ENCODE measurements around the gene AJM1. TPM values are rescaled to one million over a fixed set of nuclear protein-coding genes. Genes with fewer than 3 reads are reported as not detected.
A peak's percentile ranks its signal among the peaks of the same experiment; 100 is the strongest.

AJM1 gene
- total and polyA plus RNA-seq, 9 donors, result 0.48 to 2.4 (median 1.2) TPM; not detected in 1

DNA sequence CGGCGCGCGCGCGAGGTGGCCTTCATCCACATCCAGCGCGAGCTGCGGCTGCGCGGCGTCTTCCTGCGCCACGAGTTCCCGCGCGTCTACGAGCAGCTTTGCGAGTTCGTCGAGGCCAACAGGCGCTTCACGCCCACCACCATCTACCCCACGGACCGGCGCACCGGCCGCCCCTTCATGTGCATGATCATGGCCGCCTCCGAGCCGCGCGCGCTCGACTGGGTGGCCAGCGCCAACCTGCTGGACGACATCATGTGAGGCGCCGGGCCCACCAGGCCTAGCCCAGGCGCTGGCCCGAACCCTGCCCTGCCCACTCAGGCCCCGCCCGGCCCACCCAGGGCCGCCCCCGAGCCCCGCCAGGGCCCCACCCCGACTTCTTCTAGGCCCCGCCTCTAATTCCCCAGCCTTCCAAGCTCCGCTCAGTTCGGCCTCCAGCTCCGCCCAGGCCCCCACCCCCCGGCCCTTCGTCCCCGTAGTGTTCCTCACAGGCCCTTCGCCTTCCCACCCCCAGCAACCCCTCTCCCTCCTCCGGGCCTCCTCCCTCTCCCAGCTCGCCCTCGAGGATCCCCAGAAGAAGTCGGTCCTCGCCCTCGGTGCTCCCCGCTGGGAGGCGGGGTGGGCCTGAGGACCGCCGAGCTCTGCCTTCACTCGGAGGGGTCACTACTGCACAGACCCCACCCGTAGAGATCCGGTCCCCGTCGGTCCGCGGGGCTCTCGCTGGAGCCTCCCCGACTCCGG, 5.0 kb downstream of the AJM1 start:
- H3K36me3 ChIP-seq, result no peaks in the 10 kb centered on the region
- H3K27ac ChIP-seq, result no peak overlapping the region
- H3K4me3 ChIP-seq, result peak overlapping the region; percentile 51
- H3K9me3 ChIP-seq, result no peaks in the 10 kb centered on the region
- peaks cover 14% of the 10 kb centered on the region for H3K27me3 ChIP-seq
- H3K4me1 ChIP-seq (ENCODE audit: insufficient read depth), result peaks cover 18% of the 10 kb centered on the region
- intact Hi-C loops (cut with DNase I), result loop anchor here in 1 of 4 donors (5.0 to 10.0 kb wide), 3 partner anchors 52 to 185 kb away; partner anchors contain the start of genes C8G, CCDC183, FBXW5 and FUT7
- WGBS, 3 donors, result 4 to 6% (median 5%) methylated on average over 45 to 75 of the region's 75 CpGs
- DNase-seq, result no peak
- TF ChIP-seq POLR2A (IDR thresholded peaks at IDR 0.05) (no peak), EP300 (IDR thresholded peaks at IDR 0.05) (no peak)
- TF ChIP-seq, protein P1, sequence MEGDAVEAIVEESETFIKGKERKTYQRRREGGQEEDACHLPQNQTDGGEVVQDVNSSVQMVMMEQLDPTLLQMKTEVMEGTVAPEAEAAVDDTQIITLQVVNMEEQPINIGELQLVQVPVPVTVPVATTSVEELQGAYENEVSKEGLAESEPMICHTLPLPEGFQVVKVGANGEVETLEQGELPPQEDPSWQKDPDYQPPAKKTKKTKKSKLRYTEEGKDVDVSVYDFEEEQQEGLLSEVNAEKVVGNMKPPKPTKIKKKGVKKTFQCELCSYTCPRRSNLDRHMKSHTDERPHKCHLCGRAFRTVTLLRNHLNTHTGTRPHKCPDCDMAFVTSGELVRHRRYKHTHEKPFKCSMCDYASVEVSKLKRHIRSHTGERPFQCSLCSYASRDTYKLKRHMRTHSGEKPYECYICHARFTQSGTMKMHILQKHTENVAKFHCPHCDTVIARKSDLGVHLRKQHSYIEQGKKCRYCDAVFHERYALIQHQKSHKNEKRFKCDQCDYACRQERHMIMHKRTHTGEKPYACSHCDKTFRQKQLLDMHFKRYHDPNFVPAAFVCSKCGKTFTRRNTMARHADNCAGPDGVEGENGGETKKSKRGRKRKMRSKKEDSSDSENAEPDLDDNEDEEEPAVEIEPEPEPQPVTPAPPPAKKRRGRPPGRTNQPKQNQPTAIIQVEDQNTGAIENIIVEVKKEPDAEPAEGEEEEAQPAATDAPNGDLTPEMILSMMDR (IDR thresholded peaks at IDR 0.05), result no peak

DNA sequence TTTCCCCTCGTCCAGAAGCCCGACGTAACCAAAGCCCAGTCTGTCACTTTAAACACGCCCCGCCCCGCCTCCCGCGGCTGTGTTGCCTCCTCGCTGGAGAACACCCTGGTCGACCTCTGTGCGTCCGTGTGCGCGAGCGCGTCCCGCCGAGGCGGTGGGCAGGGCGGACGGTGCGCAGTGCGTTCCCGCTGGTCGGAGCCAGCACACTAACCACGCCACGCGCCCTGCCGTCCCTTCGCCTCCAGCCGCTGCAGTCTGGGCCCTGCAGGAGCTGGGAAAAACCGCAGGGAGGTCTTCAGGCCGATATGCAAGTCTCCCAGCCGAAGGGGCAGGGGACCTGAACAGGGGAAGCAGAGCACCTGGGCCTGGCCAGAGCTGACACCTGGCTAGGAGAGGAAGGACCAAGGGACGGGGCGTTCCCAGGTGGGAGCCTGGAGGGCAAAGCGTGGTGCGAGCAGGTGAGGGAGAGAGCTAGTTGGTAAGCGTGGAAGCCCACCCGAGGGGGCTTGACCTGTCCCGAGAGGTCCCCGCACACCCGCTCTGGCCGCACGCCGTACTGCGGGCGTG, 5.6 kb downstream of the AJM1 start:
- intact Hi-C loops (cut with DNase I), result loop anchor here in 1 of 4 donors (5.0 to 10.0 kb wide), 3 partner anchors 53 to 184 kb away; partner anchors contain the start of genes C8G, CCDC183, FBXW5 and FUT7
- 0 to 1% (median 1%) methylated on average over 42 to 48 of the region's 48 CpGs for WGBS, 3 donors
- Histone ChIP-seq H3K9me3 (no peaks in the 10 kb centered on the region), H3K4me3 (peak overlapping the region; percentile 51), H3K27me3 (peaks cover 14% of the 10 kb centered on the region), H3K36me3 (no peaks in the 10 kb centered on the region), H3K4me1 (ENCODE audit: insufficient read depth) (peaks cover 18% of the 10 kb centered on the region), H3K27ac (no peak overlapping the region)
- DNase-seq, result peak in 3 of 5 donors; percentile 65 to 73 (median 66)
- TF ChIP-seq EP300 (IDR thresholded peaks at IDR 0.05) (no peak), POLR2A (IDR thresholded peaks at IDR 0.05) (no peak)
- TF ChIP-seq, protein P1 (IDR thresholded peaks at IDR 0.05), result no peak

DNA sequence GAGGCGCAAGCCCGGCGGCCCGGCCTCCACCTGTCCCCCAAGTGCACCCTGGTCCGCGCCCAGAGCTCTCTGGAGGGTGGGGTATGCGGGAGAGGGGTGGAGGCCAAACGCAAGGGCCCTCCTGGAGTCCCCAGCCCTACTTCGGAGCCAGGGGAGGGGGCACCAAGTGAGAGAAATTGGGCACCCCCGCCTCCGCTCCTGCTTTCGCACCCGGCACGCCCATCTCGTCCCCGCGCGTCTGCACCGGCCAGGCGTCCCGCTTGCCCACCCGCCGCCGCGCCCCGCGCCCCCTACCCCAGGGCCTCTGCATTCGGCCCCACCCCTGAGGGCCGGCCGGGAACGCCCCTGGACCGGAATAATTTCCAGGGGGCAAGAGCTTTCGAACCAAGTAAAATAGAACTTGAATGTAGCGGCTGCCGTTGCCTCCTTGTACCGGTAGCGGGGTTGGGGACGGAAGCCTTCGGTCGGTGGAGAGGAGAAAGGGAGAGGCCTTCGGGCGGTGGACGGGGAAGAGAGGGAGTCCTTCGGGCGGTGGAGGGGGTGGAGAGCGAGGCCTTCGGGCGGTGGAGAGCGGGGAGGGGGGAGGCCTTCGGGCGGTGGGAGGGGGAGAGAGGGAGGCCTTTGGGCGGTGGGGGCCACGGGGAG, 6.2 kb downstream of the AJM1 start:
- Histone ChIP-seq H3K4me1 (ENCODE audit: insufficient read depth) (peaks cover 14% of the 10 kb centered on the region), H3K27ac (peak overlapping the region in 1 of 2 donors; percentile 86), H3K36me3 (no peaks in the 10 kb centered on the region), H3K4me3 (peak overlapping the region; percentile 51), H3K9me3 (no peaks in the 10 kb centered on the region), H3K27me3 (peaks cover 14% of the 10 kb centered on the region)
- peak in 1 of 5 donors; percentile 67 for DNase-seq
- intact Hi-C loops (cut with DNase I), result loop anchor here in 1 of 4 donors (5.0 to 10.0 kb wide), 3 partner anchors 54 to 184 kb away; partner anchors contain the start of genes C8G, CCDC183, FBXW5 and FUT7
- TF ChIP-seq, protein P1 (IDR thresholded peaks at IDR 0.05), result no peak
- TF ChIP-seq POLR2A (IDR thresholded peaks at IDR 0.05), result no peak
- TF ChIP-seq EP300 (IDR thresholded peaks at IDR 0.05), result no peak
- 1% methylated on average over 30 to 52 of the region's 53 CpGs for WGBS, 3 donors

Measured in ovary (tissue), 9 donors.